HG02623 (cell line): Measurements from ENCODE around the gene NEK1.
"Not testable (repeated sequence)": the region's sequence is repeated elsewhere in the genome, so short reads cannot be mapped to it uniquely, and the experiment has no call there.

Experiments
- ATAC-seq: cut with Tn5 transposase; IDR thresholded peaks from one replicate; pipeline ENCODE4 v1.9.1; 2021; ENCODE audit warnings: moderate library complexity; ENCODE audit not compliant: unreplicated experiment

The NEK1 gene

DNA sequence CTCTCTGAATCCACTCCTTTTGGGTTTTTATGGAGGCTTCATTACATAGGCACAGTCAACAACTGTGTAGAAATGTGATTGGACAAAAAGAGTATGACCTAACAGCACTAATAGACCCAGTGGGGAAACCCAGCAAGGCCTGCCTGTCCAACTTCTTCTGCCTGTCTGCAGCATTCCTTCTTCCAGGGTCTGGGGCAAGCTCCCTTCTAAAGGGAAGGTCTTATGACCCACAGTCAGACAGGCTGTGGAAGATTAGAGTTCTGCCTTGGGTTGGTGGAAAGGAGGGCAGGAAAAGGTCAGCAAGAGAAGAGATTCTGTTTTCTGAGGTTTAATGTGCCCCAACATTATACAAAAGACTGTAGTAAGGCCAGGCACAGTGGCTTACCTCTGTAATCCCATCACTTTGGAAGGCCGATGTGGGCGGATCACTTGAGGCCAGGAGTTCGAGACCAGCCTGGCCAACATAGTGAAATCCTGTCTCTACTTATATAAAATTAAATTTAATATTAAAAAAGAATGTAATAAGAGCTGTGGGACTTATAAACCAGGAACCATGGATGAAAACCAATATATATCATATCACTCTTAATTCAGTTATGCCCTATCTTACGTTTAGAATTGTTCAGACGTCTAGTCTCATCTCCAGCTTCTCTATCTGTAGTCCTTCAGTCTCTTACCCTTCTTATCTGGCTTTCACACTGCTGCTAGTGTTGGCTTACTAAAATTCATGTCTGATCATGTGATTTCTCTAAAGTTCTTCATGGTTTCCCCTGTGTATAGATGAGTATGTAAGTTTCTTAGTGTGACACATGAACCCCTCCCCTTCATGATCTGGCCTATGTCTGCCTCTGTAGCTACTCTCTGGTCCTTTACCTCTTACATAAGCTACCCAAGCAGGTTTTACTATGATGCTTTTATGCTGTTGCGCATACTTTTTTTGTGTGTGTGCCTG is 14.2 kb upstream of the NEK1 start:
- no peak for ATAC-seq

- no peak for ATAC-seq
Observed at GRCh38 chr4:169625886-169626285, 13.5 kb upstream of the NEK1 start.

DNA sequence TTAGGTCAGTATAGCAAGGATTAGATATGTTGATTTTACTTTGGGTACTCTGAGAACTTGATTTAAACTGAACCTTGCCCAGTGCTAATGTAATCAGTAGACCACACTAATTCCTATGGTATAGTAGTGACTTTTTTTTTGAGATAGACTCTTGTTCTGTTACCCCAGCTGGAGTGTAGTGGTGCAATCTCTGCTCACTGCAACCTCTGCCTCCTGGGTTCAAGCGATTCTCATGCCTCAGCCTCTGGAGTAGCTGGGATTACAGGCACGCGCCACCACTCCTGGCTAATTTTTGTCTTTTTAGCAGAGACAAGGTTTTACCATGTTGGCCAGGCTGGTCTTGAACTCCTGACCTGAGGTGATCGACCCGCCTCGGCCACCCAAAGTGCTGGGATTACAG is 11.6 kb upstream of the NEK1 start:
- ATAC-seq: not testable (repeated sequence)

GRCh38 chr4:169622566-169622965 is 10.2 kb upstream of the NEK1 start:
- ATAC-seq: no peak

DNA sequence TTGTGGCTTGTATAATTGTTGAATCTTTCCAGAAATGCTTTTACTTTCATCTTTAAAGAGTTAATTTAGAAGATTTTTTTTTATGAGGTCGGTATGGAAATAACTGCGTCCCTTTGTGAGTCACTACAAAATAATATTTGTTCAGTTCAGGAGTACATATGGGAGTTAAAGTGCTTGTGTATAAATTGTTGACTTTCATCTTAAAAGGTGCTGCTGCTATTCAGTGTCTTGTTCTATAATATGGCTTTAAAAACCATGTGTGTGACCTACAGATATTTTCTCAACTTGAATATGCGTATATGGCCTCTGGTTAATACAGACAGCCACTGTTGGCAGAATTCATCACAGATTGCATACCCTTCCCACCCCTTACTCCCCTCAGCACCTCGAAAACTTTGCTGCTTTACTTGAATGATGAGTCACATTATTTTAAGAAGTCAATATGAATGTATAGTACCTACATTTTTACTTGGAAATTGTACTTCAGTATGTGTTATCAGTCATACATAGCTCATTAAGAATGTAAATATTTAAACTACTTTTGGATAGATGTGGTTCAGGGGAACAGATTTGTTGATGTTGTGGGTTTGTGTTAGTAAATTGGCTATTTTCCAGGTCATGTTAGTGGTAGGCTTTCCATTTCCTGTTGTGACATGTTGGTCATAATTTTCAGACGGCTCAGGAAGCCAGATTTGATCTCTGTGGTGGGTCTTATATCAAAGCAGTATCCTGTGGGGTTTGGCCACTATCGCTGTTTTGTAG is 9.5 kb upstream of the NEK1 start:
- ATAC-seq: no peak

DNA sequence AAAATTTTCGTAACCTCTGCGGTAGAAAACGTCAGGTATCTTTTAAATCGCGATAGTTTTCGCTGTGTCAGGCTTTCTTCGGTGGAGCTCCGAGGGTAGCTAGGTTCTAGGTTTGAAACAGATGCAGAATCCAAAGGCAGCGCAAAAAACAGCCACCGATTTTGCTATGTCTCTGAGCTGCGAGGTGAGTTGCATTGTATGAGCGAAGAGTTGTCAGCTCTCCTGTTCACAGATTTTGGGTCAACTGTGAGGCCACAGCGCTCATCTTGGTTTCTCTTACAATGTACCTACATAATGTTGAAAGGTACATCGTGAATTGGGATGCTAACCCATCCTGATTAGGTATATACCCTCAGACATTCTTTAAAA is 8.5 kb upstream of the NEK1 start:
- no peak for ATAC-seq

DNA sequence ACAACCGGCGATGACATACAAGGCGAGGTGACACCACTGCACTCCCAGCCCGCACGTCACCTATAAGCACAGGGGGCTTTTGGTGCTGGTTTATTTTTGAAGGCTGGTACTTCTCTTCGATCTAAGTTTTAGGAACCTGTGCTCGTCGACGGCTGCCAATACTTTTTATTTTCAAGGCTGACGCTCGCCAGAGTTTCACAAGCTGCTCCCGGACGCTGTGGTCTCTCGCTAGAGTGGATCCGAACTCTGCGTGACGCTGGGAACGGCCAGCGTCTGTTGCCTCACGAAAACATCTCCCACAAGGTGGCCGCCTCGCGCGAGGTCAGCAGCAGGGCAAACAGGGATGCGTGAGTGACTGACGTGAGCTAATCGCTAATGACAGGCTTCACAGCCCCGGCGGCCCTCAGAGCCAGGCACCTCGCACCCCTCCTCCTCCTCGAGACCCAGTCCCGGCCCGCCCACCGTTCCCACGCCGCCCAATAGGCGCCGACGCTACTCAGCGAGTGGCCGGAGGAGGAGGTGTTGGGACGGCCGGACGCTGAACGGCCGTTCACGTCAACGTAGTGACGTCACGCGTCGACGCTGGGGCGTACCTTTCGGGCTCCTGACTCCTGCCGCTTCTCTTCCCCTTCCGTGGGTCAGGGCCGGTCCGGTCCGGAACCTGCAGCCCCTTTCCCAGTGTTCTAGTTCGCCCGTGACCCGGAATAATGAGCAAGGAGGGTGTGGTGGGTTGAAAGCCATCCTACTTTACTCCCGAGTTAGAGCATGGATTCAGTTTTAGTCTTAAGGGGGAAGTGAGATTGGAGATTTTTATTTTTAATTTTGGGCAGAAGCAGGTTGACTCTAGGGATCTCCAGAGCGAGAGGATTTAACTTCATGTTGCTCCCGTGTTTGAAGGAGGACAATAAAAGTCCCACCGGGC is 7.8 kb upstream of the NEK1 start, which contains the start of gene CLCN3:
TSS of gene CLCN3 (plus strand) at position 621 of the 922 bp plus-strand sequence. CDS start 15,351 bp downstream, outside the sequence.
- ATAC-seq: peak; percentile 94

GRCh38 chr4:169619518-169619957 is 7.2 kb upstream of the NEK1 start:
- peak; percentile 31 for ATAC-seq

DNA sequence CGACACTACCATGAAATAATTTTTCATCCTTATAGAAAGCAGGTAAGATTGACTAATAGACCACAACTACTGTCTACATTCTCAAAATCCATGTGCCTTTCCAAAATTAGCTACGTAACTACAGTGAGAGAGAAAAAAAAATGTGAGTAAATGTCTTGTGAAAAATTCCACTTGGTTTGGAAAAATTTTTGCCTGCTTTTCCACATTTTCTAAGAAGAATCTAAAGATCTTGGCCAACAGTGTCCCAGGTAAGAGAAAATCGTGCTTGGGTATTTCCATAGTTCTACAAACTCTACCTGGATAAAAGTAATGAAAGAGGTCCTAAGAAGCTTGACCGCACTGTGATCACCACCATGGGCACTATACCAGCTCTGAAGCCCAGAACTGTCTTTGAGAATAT is 6.6 kb upstream of the NEK1 start:
- ATAC-seq: no peak

GRCh38 chr4:169618286-169618685 is 5.9 kb upstream of the NEK1 start:
- no peak for ATAC-seq

DNA sequence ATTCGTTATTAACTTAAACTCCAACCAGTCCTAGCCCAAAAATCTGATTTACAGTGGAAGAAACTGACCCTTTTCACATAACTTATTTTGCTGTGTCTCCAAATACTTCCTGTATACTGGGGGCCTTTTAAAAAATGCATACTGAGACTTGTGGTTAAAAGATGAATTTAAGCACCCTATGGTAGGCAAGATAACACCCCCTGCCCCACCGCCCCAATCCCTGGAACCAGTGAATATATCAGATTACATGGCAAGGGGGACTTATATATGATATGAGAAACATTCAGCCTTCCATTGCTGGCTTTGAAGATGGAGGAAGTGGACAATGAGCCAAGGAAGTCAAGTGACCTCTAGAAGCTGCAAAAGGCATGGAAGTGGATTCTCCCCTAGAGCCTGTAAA is 4.9 kb upstream of the NEK1 start:
- no peak for ATAC-seq

GRCh38 chr4:169616846-169617245 is 4.5 kb upstream of the NEK1 start:
- no peak for ATAC-seq

DNA sequence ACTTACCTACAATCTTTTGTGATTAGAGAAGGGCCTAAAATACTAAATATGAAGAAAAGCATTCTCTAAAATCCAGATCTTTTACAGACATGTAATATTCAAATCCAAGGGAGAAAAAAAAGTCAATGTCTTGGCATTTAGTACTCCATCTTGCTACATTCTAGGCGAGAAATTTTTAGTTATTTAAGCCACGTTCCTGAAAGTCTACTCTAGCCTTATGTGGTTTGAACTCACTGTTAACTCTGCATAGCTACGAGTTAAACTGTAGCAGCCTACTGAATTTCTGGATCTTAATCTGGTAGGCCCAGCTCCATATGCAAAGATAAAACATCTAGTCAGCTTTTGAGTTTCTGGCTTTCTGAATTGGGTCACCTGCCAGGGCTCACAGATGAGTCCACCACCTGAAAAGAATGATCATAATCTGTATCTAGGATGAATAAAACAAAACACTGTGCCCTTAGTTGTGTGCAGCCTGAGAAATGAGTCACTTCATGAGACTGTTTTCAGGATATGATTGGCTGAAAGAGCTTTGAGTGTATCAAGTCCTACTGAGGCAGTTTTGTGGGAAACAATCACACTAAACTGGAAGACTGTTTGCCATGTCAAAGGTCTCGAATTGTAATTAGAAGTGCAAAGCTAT is 3.2 kb upstream of the NEK1 start:
- no peak for ATAC-seq

- ATAC-seq: peak; percentile 38
Observed at GRCh38 chr4:169612871-169613859, 782 bp upstream of the NEK1 start.

DNA sequence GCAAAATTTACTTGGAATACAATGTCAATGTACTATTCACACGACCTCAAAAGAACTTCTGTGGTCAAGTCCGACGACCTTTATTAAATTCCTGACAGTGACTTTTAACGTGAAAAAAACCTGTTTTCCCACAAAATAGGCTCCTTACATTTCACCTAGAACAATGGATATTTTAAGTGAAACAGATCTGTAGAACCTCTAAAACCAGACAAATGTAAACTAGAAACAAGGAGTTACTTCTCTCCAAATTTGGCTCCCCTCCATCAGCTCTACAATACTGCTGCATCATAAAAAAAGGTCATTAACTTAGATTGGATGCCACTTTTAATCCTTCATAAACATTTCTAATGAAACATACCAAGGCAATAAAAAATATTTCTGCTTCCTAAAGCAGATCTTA is 1.2 kb downstream of the NEK1 start:
- ATAC-seq: no peak

DNA sequence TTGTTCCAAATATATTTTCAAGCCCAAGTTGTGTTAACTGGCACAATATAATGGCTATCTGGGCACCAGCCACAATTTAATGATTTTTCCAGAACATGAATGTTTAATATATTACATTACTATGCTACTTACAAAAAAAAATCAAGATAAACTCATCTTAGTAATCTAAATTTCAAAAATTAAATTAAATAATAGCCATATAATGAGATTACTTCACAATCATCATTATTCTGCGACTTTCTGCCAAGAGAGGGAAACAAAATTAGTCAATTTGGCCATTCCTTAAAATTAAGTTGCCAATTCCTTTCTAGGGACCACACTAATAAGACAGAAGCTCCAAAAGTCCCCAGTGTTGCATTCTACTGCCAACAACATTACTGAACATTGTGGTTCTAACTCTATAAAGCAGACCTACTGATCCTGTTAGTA is 7.5 kb downstream of the NEK1 start:
- ATAC-seq: no peak

- ATAC-seq: no peak
Observed at GRCh38 chr4:169604131-169604900, 8.1 kb downstream of the NEK1 start.

- ATAC-seq: no peak
Observed at GRCh38 chr4:169603312-169603711, 9.1 kb downstream of the NEK1 start.
